Esophagus muscularis mucosa (tissue), 4 donors: ENCODE results near the gene YPEL2.

Source experiments
- CTCF ChIP-seq, 3 experiments: fragments of 200-600 bp in 2 of 3; fragments of 450-650 bp in 1 of 3; sonication (generic) in 2 of 3; IDR thresholded peaks; one replicate each; pipeline ENCODE4 v1.5.1; 2017 to 2019; ENCODE audit warnings: antibody characterized with exemption in 3 of 3, mild to moderate bottlenecking in 2 of 3, moderate library complexity in 1 of 3
- EP300 ChIP-seq: sonication (generic); formaldehyde crosslinking; IDR thresholded peaks from one replicate; pipeline ENCODE4 v1.6.1; 2017; ENCODE audit warnings: antibody characterized with exemption
- POLR2A ChIP-seq: fragments of 450-650 bp; IDR thresholded peaks from one replicate; pipeline ENCODE4 v1.6.1; 2017; ENCODE audit warnings: antibody characterized with exemption, moderate library complexity, mild to moderate bottlenecking, low read depth
- POLR2AphosphoS5 ChIP-seq, 2 donors: sonication (generic); formaldehyde crosslinking; IDR thresholded peaks; one replicate each; pipeline ENCODE4 v1.6.1; 2017; ENCODE audit warnings: antibody characterized with exemption in 2 of 2

- TF ChIP-seq CTCF (IDR thresholded peaks at IDR 0.05) = no peak
- no peak for TF ChIP-seq EP300
- no peak for TF ChIP-seq POLR2A
- TF ChIP-seq POLR2AphosphoS5 (IDR thresholded peaks at IDR 0.05) = no peak
These were observed 78.6 kb downstream of the YPEL2 start for GRCh38 chr17:59410049-59410437.
